GM19372 (cell line): ENCODE data around the gene GMPS.

Source experiments
- ATAC-seq: cut with Tn5 transposase; IDR thresholded peaks from one replicate; pipeline ENCODE4 v1.9.1; 2021; ENCODE audit warnings: mild to moderate bottlenecking, low read depth, moderate library complexity; ENCODE audit not compliant: unreplicated experiment

Gene GMPS

GRCh38 chr3:155989536-155989935 lies 119.1 kb downstream of the GMPS start:
- no peak for ATAC-seq

- ATAC-seq: no peak
These were observed 120.8 kb downstream of the GMPS start for GRCh38 chr3:155991212-155991611.

- ATAC-seq: no peak
These were observed 121.4 kb downstream of the GMPS start for GRCh38 chr3:155991847-155992246.
